Measurements from ENCODE around the gene TMED8. TPM values are rescaled to one million over a fixed set of nuclear protein-coding genes. Genes with fewer than 3 reads are reported as not detected.

TMED8 gene
- total RNA-seq, 1 donor from 2014 or later, result 23.5 TPM

DNA sequence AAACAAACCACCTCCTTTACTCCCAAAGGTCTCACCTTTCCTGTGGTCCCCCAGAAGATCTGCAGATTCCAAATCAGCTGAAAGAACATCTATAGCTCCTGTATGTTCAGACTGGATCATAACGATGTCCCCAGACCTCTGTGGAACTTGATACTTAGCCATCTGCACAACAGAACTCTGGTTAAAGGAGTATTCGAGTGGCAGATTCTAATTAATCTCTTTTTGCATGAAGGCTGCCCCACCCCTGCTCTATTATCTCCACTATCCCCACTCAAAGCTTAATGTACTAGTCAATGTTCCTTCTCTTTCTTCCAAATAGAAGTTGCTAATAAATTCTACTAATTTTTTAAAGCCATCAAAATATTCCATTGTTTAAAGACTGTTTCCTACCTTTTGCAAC is 33.2 kb downstream of the TMED8 start:
- no peak overlapping the region for H3K27ac ChIP-seq
- H3K27me3 Mint-ChIP-seq (ENCODE audit: insufficient read depth, low read depth), result no peaks in the 10 kb centered on the region
- H3K4me2 ChIP-seq, result no peak overlapping the region
- no peaks in the 10 kb centered on the region for H3K27me3 ChIP-seq
- no peaks in the 10 kb centered on the region for H4K20me1 ChIP-seq (ENCODE audit: low read depth)
- no peak overlapping the region for H3K4me3 Mint-ChIP-seq
- peaks cover 25% of the 10 kb centered on the region for H3K36me3 Mint-ChIP-seq
- peaks cover 5% of the 10 kb centered on the region for H3K4me1 Mint-ChIP-seq
- H3K36me3 ChIP-seq, result no peaks in the 10 kb centered on the region
- no peaks in the 10 kb centered on the region for H3F3A ChIP-seq (ENCODE audit: low read depth)
- H3K9me3 Mint-ChIP-seq, result no peaks in the 10 kb centered on the region
- no peaks in the 10 kb centered on the region for H3K9me3 ChIP-seq (ENCODE audit: low read depth)
- TF ChIP-seq EZH2phosphoT487 (IDR thresholded peaks at IDR 0.05) (no peak), EZH2 (IDR thresholded peaks at IDR 0.05) (no peak)
- TF ChIP-seq, protein P1, sequence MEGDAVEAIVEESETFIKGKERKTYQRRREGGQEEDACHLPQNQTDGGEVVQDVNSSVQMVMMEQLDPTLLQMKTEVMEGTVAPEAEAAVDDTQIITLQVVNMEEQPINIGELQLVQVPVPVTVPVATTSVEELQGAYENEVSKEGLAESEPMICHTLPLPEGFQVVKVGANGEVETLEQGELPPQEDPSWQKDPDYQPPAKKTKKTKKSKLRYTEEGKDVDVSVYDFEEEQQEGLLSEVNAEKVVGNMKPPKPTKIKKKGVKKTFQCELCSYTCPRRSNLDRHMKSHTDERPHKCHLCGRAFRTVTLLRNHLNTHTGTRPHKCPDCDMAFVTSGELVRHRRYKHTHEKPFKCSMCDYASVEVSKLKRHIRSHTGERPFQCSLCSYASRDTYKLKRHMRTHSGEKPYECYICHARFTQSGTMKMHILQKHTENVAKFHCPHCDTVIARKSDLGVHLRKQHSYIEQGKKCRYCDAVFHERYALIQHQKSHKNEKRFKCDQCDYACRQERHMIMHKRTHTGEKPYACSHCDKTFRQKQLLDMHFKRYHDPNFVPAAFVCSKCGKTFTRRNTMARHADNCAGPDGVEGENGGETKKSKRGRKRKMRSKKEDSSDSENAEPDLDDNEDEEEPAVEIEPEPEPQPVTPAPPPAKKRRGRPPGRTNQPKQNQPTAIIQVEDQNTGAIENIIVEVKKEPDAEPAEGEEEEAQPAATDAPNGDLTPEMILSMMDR (IDR thresholded peaks at IDR 0.05), result no peak
- no peak overlapping the region for H3K9ac ChIP-seq
- H3K4me3 ChIP-seq, result no peak overlapping the region
- no peak overlapping the region for H2AFZ ChIP-seq (replicated peaks)
- no peak overlapping the region for H3K27ac Mint-ChIP-seq
- H3K4me1 ChIP-seq, result peaks cover 4% of the 10 kb centered on the region
- DNase-seq (ENCODE audit: low spot score), result no peak
- no peaks in the 10 kb centered on the region for H3K79me2 ChIP-seq (ENCODE audit: low read depth)

DNA sequence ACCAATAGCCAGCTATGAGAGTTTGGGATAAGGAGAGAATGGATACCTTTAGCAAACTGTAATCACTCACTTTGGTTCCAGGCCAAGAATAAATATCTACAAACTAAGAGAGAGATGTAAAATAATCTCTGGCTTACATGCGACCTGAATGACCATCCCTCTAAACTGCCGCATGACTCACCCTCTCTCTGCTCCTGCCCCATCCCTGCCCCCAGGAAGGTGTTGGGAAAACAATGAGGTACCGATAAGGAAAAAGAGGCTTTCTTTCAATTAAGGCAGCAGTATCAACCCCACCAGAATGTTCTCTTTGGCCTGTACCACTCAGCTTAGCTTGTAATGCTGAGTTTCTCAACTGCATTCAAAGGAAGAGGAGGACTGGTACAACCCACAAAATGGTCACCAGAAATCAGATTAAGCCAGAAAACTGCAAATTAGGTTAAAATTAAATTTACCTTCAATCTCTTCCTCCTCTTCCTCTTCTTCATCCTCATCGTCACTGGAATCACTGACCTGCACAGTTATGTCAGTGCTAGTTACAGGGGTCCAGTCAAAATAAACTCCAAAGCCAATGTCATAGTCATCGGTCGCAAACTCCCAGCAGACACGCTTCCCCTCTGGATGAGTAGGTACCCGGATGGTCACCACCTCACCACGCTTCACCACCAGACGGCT is 34.0 kb downstream of the TMED8 start:
- H3K36me3 Mint-ChIP-seq, result peaks cover 26% of the 10 kb centered on the region
- H3K27me3 Mint-ChIP-seq (ENCODE audit: insufficient read depth, low read depth), result no peaks in the 10 kb centered on the region
- H3K4me1 Mint-ChIP-seq, result peaks cover 5% of the 10 kb centered on the region
- H3K9ac ChIP-seq, result no peak overlapping the region
- H3K79me2 ChIP-seq (ENCODE audit: low read depth), result no peaks in the 10 kb centered on the region
- peaks cover 4% of the 10 kb centered on the region for H3K4me1 ChIP-seq
- no peak overlapping the region for H3K27ac ChIP-seq
- H3F3A ChIP-seq (ENCODE audit: low read depth), result no peaks in the 10 kb centered on the region
- H3K9me3 ChIP-seq (ENCODE audit: low read depth), result no peaks in the 10 kb centered on the region
- no peak overlapping the region for H3K27ac Mint-ChIP-seq
- no peaks in the 10 kb centered on the region for H3K36me3 ChIP-seq
- no peak overlapping the region for H3K4me3 Mint-ChIP-seq
- DNase-seq (ENCODE audit: low spot score), result no peak
- H3K9me3 Mint-ChIP-seq, result no peaks in the 10 kb centered on the region
- H3K27me3 ChIP-seq, result no peaks in the 10 kb centered on the region
- H3K4me3 ChIP-seq, result no peak overlapping the region
- H4K20me1 ChIP-seq (ENCODE audit: low read depth), result no peaks in the 10 kb centered on the region
- no peak overlapping the region for H2AFZ ChIP-seq (replicated peaks)
- TF ChIP-seq, protein P1 (IDR thresholded peaks at IDR 0.05), result no peak
- TF ChIP-seq EZH2phosphoT487 (IDR thresholded peaks at IDR 0.05), result no peak
- TF ChIP-seq EZH2 (IDR thresholded peaks at IDR 0.05), result no peak
- H3K4me2 ChIP-seq, result no peak overlapping the region

DNA sequence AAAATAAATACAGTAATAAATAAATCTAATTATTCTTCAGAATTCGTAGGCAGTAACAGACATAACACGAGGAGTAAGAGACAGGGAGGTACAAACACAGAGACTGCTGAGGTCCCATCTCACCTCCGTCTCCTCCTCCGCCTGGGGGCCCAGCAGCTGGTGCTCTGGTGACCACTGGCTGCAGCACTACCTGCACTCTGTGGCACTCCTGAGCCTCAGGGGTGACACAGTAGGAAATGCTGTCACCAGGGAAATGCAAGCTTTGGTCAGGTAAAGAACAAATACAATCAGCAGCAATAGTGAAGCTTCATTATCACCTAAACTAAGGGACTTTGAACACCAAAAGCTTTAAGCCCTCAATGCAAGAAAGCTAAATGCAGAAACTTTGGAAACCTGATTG is 36.5 kb downstream of the TMED8 start:
- no peaks in the 10 kb centered on the region for H3K27me3 ChIP-seq
- peaks cover 25% of the 10 kb centered on the region for H3K36me3 Mint-ChIP-seq
- H3K9me3 ChIP-seq (ENCODE audit: low read depth), result no peaks in the 10 kb centered on the region
- no peak overlapping the region for H3K4me2 ChIP-seq
- peaks cover 5% of the 10 kb centered on the region for H3K4me1 Mint-ChIP-seq
- H3F3A ChIP-seq (ENCODE audit: low read depth), result no peaks in the 10 kb centered on the region
- no peaks in the 10 kb centered on the region for H3K79me2 ChIP-seq (ENCODE audit: low read depth)
- H2AFZ ChIP-seq (replicated peaks), result no peak overlapping the region
- H3K27me3 Mint-ChIP-seq (ENCODE audit: insufficient read depth, low read depth), result peaks cover 3% of the 10 kb centered on the region
- TF ChIP-seq EZH2 (IDR thresholded peaks at IDR 0.05) (no peak), EZH2phosphoT487 (IDR thresholded peaks at IDR 0.05) (no peak)
- TF ChIP-seq, protein P1 (IDR thresholded peaks at IDR 0.05), result no peak
- DNase-seq (ENCODE audit: low spot score), result no peak
- no peak overlapping the region for H3K4me3 Mint-ChIP-seq
- no peaks in the 10 kb centered on the region for H3K36me3 ChIP-seq
- peaks cover 4% of the 10 kb centered on the region for H3K4me1 ChIP-seq
- H4K20me1 ChIP-seq (ENCODE audit: low read depth), result no peaks in the 10 kb centered on the region
- no peak overlapping the region for H3K27ac ChIP-seq
- no peak overlapping the region for H3K4me3 ChIP-seq
- H3K9me3 Mint-ChIP-seq, result no peaks in the 10 kb centered on the region
- no peak overlapping the region for H3K27ac Mint-ChIP-seq
- no peak overlapping the region for H3K9ac ChIP-seq
